Ishikawa (cell line): ENCODE measurements around the gene POU3F1.
A peak's percentile ranks its signal among the peaks of the same experiment; 100 is the strongest.

ENCODE experiments used
- CEBPB ChIP-seq: IDR thresholded peaks from 2 replicates; pipeline ENCODE4 v1.6.1; 2012
- CREB1 ChIP-seq: IDR thresholded peaks from 2 replicates; pipeline ENCODE4 v1.6.1; 2012; ENCODE audit warnings: low read depth
- EGR1 ChIP-seq: IDR thresholded peaks from 2 replicates; pipeline ENCODE4 v1.6.1; 2012
- EP300 ChIP-seq: IDR thresholded peaks from 2 replicates; pipeline ENCODE4 v1.6.1; 2012; ENCODE audit warnings: borderline replicate concordance
- FOXM1 ChIP-seq: IDR thresholded peaks from 2 replicates; pipeline ENCODE4 v1.6.1; 2012; ENCODE audit warnings: low read depth, borderline replicate concordance
- NFIC ChIP-seq: IDR thresholded peaks from 2 replicates; pipeline ENCODE4 v1.6.1; 2012
- RAD21 ChIP-seq: IDR thresholded peaks from 2 replicates; pipeline ENCODE4 v1.6.1; 2012; ENCODE audit warnings: low read depth
- TAF1 ChIP-seq: IDR thresholded peaks from 2 replicates; pipeline ENCODE4 v1.6.1; 2012; ENCODE audit warnings: low read depth, mild to moderate bottlenecking
- TCF12 ChIP-seq: IDR thresholded peaks from 2 replicates; pipeline ENCODE4 v1.6.1; 2012; ENCODE audit warnings: low read depth
- TEAD4 ChIP-seq: IDR thresholded peaks from 2 replicates; pipeline ENCODE4 v1.6.1; 2012
- YY1 ChIP-seq: IDR thresholded peaks from 2 replicates; pipeline ENCODE4 v1.6.1; 2012; ENCODE audit warnings: low read depth
- ZBTB7A ChIP-seq: IDR thresholded peaks from 2 replicates; pipeline ENCODE4 v1.6.1; 2012; ENCODE audit warnings: low read depth
- TF ChIP-seq, protein P1 (sequence below): IDR thresholded peaks from 2 replicates; pipeline ENCODE4 v1.6.1; 2012
- TF ChIP-seq, protein P2 (sequence below): IDR thresholded peaks from 2 replicates; pipeline ENCODE4 v1.6.1; 2012; ENCODE audit warnings: low read depth, mild to moderate bottlenecking
- TF ChIP-seq, protein P3 (sequence below): IDR thresholded peaks from 2 replicates; pipeline ENCODE4 v1.6.1; 2012

Gene POU3F1

DNA sequence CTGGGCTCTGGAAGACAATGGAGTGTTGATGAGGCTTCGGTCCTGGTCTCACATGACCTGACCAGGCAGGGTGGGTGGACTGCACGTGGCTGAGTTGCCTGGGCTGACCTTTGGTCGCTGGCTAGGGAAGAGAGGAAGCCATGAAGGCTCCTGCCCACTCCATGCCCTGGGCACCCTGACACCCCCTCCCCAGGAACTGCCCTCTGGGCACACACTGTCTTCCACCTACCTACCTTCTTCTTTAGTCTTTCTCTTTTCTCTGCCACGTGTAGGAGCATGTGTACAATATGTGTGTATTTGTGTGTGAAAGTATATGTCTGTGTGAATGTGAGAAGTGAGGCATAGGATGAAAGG, 15.1 kb downstream of the POU3F1 start:
- no peak for TF ChIP-seq YY1

DNA sequence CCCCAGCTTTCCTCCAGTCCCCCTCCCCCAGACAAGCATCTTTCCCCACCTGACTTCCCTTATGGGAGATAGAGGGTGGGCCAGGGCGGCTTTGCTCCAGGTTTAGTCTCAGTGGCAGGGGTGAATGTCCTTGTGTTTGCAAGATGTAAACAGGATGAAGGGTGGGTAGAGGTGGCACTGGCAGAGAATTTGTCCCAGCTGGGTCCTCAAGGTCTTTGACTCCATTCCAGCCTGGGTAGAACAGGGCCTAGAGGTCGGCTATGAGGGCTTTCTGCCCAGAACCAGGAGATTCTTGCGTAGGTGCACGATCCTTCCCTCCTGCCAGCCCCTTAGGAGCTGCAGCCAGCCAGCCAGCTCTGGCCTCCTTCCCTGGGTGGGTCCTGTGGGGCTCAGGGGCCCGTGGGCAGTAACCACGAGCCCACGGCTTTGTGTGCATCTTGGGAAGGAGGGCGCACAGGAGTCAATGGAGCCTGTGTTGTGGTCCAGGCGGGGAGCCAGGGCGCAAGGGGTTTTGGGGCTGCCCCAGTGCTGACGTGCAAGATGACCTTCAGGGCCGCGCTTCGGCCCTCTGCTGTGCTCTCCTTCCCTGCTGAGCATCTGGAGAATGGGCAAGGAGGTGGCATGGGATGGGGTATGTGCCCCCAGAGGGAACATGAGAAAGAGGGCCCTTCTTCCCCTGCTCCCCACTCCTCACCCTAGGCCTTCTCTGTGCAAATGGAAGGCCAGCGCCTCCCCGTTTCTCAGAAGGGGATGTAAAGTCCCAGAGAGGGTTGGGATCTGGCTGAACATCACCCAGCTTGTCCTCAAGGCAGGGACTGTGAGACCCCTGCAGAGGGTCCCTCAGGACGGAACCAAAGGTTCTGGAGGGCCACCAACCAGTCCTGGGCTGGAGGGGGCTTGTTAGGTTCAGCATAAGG, 15.7 kb downstream of the POU3F1 start:
- TF ChIP-seq, protein P1, sequence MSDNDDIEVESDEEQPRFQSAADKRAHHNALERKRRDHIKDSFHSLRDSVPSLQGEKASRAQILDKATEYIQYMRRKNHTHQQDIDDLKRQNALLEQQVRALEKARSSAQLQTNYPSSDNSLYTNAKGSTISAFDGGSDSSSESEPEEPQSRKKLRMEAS: no peak
- TF ChIP-seq EP300: no peak
- no peak for TF ChIP-seq TEAD4
- no peak for TF ChIP-seq CREB1
- no peak for TF ChIP-seq FOXM1
- TF ChIP-seq CEBPB: no peak
- TF ChIP-seq NFIC: no peak
- no peak for TF ChIP-seq TCF12
- TF ChIP-seq, protein P2, sequence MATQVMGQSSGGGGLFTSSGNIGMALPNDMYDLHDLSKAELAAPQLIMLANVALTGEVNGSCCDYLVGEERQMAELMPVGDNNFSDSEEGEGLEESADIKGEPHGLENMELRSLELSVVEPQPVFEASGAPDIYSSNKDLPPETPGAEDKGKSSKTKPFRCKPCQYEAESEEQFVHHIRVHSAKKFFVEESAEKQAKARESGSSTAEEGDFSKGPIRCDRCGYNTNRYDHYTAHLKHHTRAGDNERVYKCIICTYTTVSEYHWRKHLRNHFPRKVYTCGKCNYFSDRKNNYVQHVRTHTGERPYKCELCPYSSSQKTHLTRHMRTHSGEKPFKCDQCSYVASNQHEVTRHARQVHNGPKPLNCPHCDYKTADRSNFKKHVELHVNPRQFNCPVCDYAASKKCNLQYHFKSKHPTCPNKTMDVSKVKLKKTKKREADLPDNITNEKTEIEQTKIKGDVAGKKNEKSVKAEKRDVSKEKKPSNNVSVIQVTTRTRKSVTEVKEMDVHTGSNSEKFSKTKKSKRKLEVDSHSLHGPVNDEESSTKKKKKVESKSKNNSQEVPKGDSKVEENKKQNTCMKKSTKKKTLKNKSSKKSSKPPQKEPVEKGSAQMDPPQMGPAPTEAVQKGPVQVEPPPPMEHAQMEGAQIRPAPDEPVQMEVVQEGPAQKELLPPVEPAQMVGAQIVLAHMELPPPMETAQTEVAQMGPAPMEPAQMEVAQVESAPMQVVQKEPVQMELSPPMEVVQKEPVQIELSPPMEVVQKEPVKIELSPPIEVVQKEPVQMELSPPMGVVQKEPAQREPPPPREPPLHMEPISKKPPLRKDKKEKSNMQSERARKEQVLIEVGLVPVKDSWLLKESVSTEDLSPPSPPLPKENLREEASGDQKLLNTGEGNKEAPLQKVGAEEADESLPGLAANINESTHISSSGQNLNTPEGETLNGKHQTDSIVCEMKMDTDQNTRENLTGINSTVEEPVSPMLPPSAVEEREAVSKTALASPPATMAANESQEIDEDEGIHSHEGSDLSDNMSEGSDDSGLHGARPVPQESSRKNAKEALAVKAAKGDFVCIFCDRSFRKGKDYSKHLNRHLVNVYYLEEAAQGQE: no peak
- TF ChIP-seq ZBTB7A: no peak
- TF ChIP-seq RAD21: no peak
- TF ChIP-seq, protein P3, sequence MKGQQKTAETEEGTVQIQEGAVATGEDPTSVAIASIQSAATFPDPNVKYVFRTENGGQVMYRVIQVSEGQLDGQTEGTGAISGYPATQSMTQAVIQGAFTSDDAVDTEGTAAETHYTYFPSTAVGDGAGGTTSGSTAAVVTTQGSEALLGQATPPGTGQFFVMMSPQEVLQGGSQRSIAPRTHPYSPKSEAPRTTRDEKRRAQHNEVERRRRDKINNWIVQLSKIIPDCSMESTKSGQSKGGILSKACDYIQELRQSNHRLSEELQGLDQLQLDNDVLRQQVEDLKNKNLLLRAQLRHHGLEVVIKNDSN: no peak
- no peak for TF ChIP-seq EGR1
- TF ChIP-seq YY1: no peak
- no peak for TF ChIP-seq TAF1

DNA sequence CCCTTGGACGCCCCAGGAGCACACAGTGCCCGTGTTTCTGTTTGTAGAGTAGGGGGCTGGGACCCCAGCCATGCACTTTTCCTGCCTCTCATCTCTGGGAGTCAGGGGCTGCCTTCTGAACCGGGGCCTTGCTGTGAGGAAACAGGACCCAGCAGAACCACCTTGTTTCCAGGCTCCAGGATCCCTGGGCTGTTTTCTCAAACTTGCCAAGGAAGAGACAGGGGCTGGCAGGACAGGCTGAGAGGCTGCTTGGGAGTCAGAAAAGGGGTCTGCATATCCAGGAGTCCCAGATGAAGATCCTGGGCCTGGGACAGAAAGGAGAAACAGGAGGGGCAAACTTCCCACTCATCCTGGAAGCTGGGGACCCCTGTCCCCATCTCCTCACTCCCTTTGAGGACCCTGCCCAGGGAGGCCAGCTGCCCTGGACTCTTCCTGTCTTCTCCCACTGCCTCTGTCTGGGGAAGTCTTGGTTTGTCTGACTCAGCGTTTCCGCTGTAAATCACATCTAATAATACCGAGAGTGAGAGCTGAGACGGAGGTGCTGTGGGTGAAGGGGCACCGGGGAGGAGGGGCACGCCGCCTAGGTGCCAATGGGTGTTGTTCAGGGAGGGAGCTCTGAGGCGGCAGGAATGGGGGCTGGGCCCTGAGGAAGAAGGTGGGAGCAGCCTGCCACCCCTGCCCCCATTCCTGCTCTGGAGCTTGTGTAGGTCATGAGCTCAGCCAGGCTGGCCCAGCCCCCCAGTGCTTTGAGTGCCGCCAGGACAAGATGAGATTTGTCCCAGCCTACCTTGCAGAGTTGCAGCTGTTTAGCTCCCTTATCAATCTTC, 16.7 kb downstream of the POU3F1 start:
- TF ChIP-seq EP300: no peak

DNA sequence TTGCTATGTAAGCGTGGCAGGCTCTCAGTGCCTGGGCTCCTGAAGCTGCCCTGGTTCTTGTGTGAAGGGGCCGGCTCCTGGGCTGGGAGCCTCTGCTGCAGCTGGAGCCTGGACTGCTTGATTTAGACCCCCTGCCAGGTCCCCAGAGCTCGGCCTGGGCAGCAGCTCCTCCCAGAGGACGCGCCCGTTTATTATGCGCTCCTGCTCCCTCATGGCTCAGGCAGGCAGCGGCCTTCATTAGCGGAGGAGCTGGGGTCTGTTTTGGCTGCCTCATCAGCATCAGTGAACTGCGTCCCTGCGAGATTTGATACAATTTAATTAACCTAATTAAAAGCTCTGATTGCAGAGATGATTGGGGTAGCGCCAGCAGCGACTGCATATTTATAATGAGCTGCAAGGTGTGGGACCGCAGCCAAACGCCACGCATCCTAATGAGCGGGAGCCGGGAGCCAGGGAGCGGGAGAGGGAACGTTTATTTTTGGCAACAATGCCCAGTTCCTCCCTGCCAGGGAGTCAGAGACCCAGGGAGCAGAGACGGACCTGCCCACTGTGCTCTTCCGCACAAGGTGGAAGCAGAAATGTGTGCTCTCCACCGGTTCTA, 17.4 kb downstream of the POU3F1 start:
- TF ChIP-seq, protein P3: no peak
- no peak for TF ChIP-seq TAF1
- 0 out of 2 replicates have a peak, but pooled peaks have one; percentile 17 for TF ChIP-seq NFIC
- no peak for TF ChIP-seq FOXM1
- TF ChIP-seq EGR1: no peak
- TF ChIP-seq, protein P1: no peak
- TF ChIP-seq EP300: no peak
- peak; percentile 34; the same call in 1 of the 2 replicates for TF ChIP-seq RAD21
- TF ChIP-seq ZBTB7A: no peak
- no peak for TF ChIP-seq TEAD4
- TF ChIP-seq CEBPB: no peak
- no peak for TF ChIP-seq TCF12
- no peak for TF ChIP-seq YY1
- TF ChIP-seq, protein P2: no peak

DNA sequence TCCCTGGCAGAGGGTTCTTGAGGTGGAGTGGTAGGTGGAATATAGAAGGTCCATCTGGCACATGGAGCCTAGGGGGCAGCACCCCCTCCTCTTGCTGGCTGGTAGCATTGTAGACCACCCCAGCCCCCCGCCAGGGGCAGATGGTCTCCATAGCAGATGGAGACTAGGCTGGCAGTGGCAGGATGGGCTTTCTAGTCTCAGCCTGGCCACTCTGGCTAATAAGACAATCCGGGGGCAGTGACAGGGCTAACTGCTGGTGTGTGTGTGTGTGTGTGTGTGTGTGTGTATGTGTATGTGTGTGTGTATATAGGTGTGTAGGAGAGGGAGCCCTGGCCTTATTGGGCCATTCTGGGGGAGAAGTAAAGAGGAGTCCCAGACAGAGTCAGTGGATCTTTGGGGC, 17.9 kb downstream of the POU3F1 start:
- TF ChIP-seq FOXM1: no peak
- no peak for TF ChIP-seq TAF1
- TF ChIP-seq, protein P2: no peak
- TF ChIP-seq ZBTB7A: no peak
- TF ChIP-seq CREB1: no peak
- TF ChIP-seq EGR1: no peak
- no peak for TF ChIP-seq YY1
- TF ChIP-seq NFIC: no peak
- TF ChIP-seq, protein P3: no peak
- TF ChIP-seq TCF12: no peak
